Placental pericyte (primary cell): ENCODE results near the gene CR2. TPM values are rescaled to one million over a fixed set of nuclear protein-coding genes. Genes with fewer than 3 reads are reported as not detected.

Experiments used
- total RNA-seq: library from RNA; depleted of rRNA; stranded (reverse); fragments of >200 nt; gene quantifications from 2 replicates; pipeline ENCODE4 v1.2.3, GENCODE V29; 2012

The CR2 gene
- not detected in 2 replicates for total RNA-seq

DNA sequence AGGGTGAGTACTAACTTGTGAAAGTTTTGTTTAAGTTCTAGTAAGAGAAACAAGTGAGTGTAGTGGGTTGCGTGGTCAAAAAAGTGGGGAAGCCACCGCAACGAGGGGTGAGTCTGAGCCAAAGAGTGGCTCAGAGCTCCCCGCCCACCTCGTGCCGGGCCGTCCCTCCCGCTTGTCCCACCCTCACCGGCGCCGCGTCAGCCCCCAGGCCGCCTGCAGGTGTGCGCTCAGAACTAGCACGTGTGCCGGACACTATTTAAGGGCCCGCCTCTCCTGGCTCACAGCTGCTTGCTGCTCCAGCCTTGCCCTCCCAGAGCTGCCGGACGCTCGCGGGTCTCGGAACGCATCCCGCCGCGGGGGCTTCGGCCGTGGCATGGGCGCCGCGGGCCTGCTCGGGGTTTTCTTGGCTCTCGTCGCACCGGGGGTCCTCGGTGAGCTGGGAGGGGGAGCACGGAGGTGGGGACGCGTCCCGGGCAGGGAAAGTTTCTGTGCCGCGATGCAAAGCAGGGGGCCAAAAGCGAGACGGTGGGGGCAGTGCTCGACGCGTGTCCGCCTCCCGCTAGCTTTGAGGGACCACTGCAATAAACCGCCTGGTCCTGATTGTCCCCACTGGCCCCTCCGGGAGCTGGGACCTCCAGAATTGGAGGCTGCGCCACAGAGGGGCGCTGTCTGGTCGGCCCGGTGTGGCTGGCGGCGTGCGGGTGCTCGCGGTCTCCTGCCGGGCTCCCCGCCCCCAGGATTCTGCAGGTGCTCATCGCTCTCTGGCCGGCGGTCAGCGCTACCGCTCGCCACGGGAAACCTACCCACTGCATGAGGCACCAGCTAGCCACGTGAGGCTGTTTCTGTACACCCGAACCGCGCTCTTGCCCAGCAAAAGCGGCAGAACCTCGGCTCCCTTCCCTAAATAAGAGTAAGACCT, at the start of gene CR2:
Gene CR2, plus strand, starts transcription at position 283 of the 919 bp plus-strand sequence. Its CDS starts 91 bp downstream, at position 374.

DNA sequence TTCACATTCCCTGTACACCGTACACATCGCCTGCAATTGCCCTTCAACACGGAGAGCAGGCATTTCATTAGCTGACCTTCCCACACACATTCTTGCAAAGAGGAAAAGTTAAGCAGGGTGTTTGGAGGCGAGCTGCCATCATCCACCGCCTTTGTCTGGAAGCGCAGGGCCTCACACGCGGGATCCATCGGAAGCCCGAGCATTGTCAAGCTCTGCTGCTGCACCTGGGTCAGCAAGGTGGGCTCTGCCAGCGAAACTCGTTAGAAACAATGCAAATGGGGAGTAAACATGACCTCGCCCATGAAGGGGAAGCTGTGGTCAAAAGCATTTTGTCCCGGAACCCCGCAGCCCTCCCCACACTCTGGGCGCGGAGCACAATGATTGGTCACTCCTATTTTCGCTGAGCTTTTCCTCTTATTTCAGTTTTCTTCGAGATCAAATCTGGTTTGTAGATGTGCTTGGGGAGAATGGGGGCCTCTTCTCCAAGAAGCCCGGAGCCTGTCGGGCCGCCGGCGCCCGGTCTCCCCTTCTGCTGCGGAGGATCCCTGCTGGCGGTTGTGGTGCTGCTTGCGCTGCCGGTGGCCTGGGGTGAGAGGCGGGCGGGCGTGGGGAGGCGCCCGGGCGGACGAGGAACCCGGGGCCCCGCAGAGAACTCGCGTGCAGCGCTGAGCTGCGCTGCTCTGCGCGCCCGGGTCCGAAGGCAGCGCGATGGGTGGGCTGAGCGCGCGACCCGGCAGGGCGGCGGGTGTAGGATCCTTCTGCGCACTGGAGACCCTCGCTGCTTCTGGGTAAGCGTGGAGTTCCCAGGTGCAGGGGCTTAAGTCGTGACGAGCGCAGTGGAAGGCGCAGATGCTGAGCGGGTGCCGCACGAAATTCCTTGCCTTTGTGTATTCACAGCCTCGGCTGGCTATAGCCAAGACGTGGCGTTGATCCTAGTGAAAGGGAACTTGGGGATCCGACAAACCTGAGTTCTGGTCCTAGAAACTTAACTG, 42.0 kb downstream of the CR2 start, which contains the start of gene CR1:
Gene CR1, plus strand, starts transcription at position 357 of the 992 bp plus-strand sequence. Its CDS starts 111 bp downstream, at position 468.

Other genes starting within 250 kb of the CR2 start
- 41.2 and 173 TPM in 2 replicates for gene CD55, start 132.7 kb upstream of the CR2 start, total RNA-seq
- gene CR1, start 41.8 kb downstream of the CR2 start, total RNA-seq = under 0.01 TPM in 1 of 2 replicates, not detected in the other
- gene CR1L, start 190.8 kb downstream of the CR2 start, total RNA-seq = not detected in 2 replicates